ENCODE data around the gene HNRNPD. TPM values are rescaled to one million over a fixed set of nuclear protein-coding genes. Genes with fewer than 3 reads are reported as not detected.
"Not testable (repeated sequence)": the region's sequence is repeated elsewhere in the genome, so short reads cannot be mapped to it uniquely, and the experiment has no call there.

The HNRNPD gene
- total RNA-seq, 1 donor from 2014 or later = 344 TPM

GRCh38 chr4:82367438-82368097, 6.2 kb downstream of the HNRNPD start:
- peaks cover 64% of the 10 kb centered on the region for H3K4me1 Mint-ChIP-seq
- H3K4me3 Mint-ChIP-seq = no peak overlapping the region
- H3K27ac Mint-ChIP-seq = peak overlapping the region; percentile 30
- TF ChIP-seq CTCF (IDR thresholded peaks at IDR 0.05; ENCODE audit: unreplicated experiment) = no peak
- no peaks in the 10 kb centered on the region for H3K9me3 Mint-ChIP-seq
- H3K27me3 Mint-ChIP-seq (ENCODE audit: low read depth) = no peaks in the 10 kb centered on the region
- peaks cover 8% of the 10 kb centered on the region for H3K36me3 Mint-ChIP-seq
- DNase-seq (ENCODE audit: low spot score in 2 of 2, unreplicated experiment in 2 of 2) = no peak

GRCh38 chr4:82366431-82366830, 7.4 kb downstream of the HNRNPD start:
- not testable (repeated sequence) for H3K27me3 Mint-ChIP-seq (ENCODE audit: low read depth); DNase-seq (ENCODE audit: low spot score in 2 of 2, unreplicated experiment in 2 of 2); H3K4me3 Mint-ChIP-seq; H3K27ac Mint-ChIP-seq; H3K36me3 Mint-ChIP-seq; H3K9me3 Mint-ChIP-seq
- peaks cover 62% of the 10 kb centered on the region for H3K4me1 Mint-ChIP-seq

- TF ChIP-seq CTCF (IDR thresholded peaks at IDR 0.05; ENCODE audit: unreplicated experiment) = no peak
- H3K9me3 Mint-ChIP-seq = no peaks in the 10 kb centered on the region
- H3K4me3 Mint-ChIP-seq = no peak overlapping the region
- peaks cover 52% of the 10 kb centered on the region for H3K4me1 Mint-ChIP-seq
- no peaks in the 10 kb centered on the region for H3K27me3 Mint-ChIP-seq (ENCODE audit: low read depth)
- no peak for DNase-seq (ENCODE audit: low spot score in 2 of 2, unreplicated experiment in 2 of 2)
- peaks cover 7% of the 10 kb centered on the region for H3K36me3 Mint-ChIP-seq
- H3K27ac Mint-ChIP-seq = peak overlapping the region; percentile 79
These were observed 9.8 kb downstream of the HNRNPD start for GRCh38 chr4:82363896-82364487.

GRCh38 chr4:82362565-82362964, 11.2 kb downstream of the HNRNPD start:
- Mint-ChIP-seq H3K27me3 (ENCODE audit: low read depth) (no peaks in the 10 kb centered on the region), H3K36me3 (peaks cover 12% of the 10 kb centered on the region), H3K27ac (no peak overlapping the region), H3K4me1 (peaks cover 45% of the 10 kb centered on the region), H3K9me3 (no peaks in the 10 kb centered on the region), H3K4me3 (no peak overlapping the region)
- no peak for DNase-seq (ENCODE audit: low spot score in 2 of 2, unreplicated experiment in 2 of 2)
- no peak for TF ChIP-seq CTCF (IDR thresholded peaks at IDR 0.05; ENCODE audit: unreplicated experiment)

GRCh38 chr4:82360298-82361177, 13.3 kb downstream of the HNRNPD start:
- Mint-ChIP-seq H3K9me3 (no peaks in the 10 kb centered on the region), H3K27ac (peak overlapping the region; percentile 40), H3K4me3 (no peak overlapping the region), H3K27me3 (ENCODE audit: low read depth) (no peaks in the 10 kb centered on the region), H3K36me3 (peaks cover 25% of the 10 kb centered on the region), H3K4me1 (peaks cover 37% of the 10 kb centered on the region)
- peak; percentile 45 for TF ChIP-seq CTCF (IDR thresholded peaks at IDR 0.05; ENCODE audit: unreplicated experiment)
- no peak for DNase-seq (ENCODE audit: low spot score in 2 of 2, unreplicated experiment in 2 of 2)

GRCh38 chr4:82358847-82359246, 14.9 kb downstream of the HNRNPD start:
- Mint-ChIP-seq H3K27me3 (ENCODE audit: low read depth) (no peaks in the 10 kb centered on the region), H3K27ac (peak overlapping the region; percentile 5), H3K4me1 (peaks cover 24% of the 10 kb centered on the region), H3K9me3 (no peaks in the 10 kb centered on the region), H3K4me3 (no peak overlapping the region), H3K36me3 (peaks cover 32% of the 10 kb centered on the region)
- no peak for TF ChIP-seq CTCF (IDR thresholded peaks at IDR 0.05; ENCODE audit: unreplicated experiment)
- no peak for DNase-seq (ENCODE audit: low spot score in 2 of 2, unreplicated experiment in 2 of 2)

All from mesothelial cell of epicardium (in vitro differentiated cells).